Activated CD4-positive, alpha-beta T cell treated with anti-CD3 and anti-CD28 coated beads for 48 hours (primary cell): ENCODE data around the gene HADH.
"Not testable (repeated sequence)": the region's sequence is repeated elsewhere in the genome, so short reads cannot be mapped to it uniquely, and the experiment has no call there.

Experiments used
- DNase-seq: peaks from one replicate; pipeline ENCODE4 v3.0.0-alpha.2; 2020

HADH gene

GRCh38 chr4:107989537-107990386, at the start of gene HADH:
Gene HADH, plus strand, starts transcription at chr4:107989889. Its CDS starts 44 bp downstream, at chr4:107989933.
- DNase-seq, result peak; percentile 96

GRCh38 chr4:107945809-107946208, 43.9 kb upstream of the HADH start:
- no peak for DNase-seq

- no peak for DNase-seq
These were observed 38.7 kb upstream of the HADH start for GRCh38 chr4:107950746-107951540.

- no peak for DNase-seq
These were observed 38.1 kb upstream of the HADH start for GRCh38 chr4:107951551-107951950.

- DNase-seq, result no peak
These were observed 33.7 kb upstream of the HADH start for GRCh38 chr4:107956011-107956410.

GRCh38 chr4:107966903-107967302, 22.8 kb upstream of the HADH start:
- DNase-seq, result no peak

GRCh38 chr4:107967519-107967918, 22.2 kb upstream of the HADH start:
- DNase-seq, result not testable (repeated sequence)

- not testable (repeated sequence) for DNase-seq
These were observed 21.8 kb upstream of the HADH start for GRCh38 chr4:107967921-107968320.

GRCh38 chr4:107970063-107970798, 19.5 kb upstream of the HADH start:
- DNase-seq, result no peak

GRCh38 chr4:107972605-107973004, 17.1 kb upstream of the HADH start:
- DNase-seq, result no peak

GRCh38 chr4:107974523-107974922, 15.2 kb upstream of the HADH start:
- no peak for DNase-seq

- DNase-seq, result no peak
These were observed 12.2 kb upstream of the HADH start for GRCh38 chr4:107977482-107977881.

GRCh38 chr4:107977966-107978705, 11.6 kb upstream of the HADH start:
- DNase-seq, result no peak

- DNase-seq, result no peak
These were observed 10.8 kb upstream of the HADH start for GRCh38 chr4:107978716-107979451.

- no peak for DNase-seq
These were observed 1.6 kb upstream of the HADH start for GRCh38 chr4:107987916-107988762.

- no peak for DNase-seq
These were observed 990 bp upstream of the HADH start for GRCh38 chr4:107988763-107989035.

GRCh38 chr4:107989162-107989536, 540 bp upstream of the HADH start:
- no peak for DNase-seq

GRCh38 chr4:107991945-107992630, 2.4 kb downstream of the HADH start:
- DNase-seq, result no peak

- DNase-seq, result no peak
These were observed 4.3 kb downstream of the HADH start for GRCh38 chr4:107993969-107994368.

GRCh38 chr4:107994894-107995293, 5.2 kb downstream of the HADH start:
- no peak for DNase-seq
